COLO829 (cell line): Measurements from ENCODE around the gene ONECUT3.

Source experiments
- DNase-seq: peaks from one replicate; pipeline ENCODE4 v3.0.0; 2012; ENCODE audit warnings: low spot score

Gene ONECUT3

GRCh38 chr19:1768248-1768647 lies 14.9 kb downstream of the ONECUT3 start:
- no peak for DNase-seq

- DNase-seq = no peak
Observed at GRCh38 chr19:1768918-1769644, 15.8 kb downstream of the ONECUT3 start.

- no peak for DNase-seq
Observed at GRCh38 chr19:1769645-1769985, 16.3 kb downstream of the ONECUT3 start.

GRCh38 chr19:1770866-1771576 lies 17.7 kb downstream of the ONECUT3 start:
- DNase-seq = no peak

- DNase-seq = no peak
Observed at GRCh38 chr19:1773184-1773583, 19.9 kb downstream of the ONECUT3 start.

GRCh38 chr19:1774989-1775772 lies 21.9 kb downstream of the ONECUT3 start:
- no peak for DNase-seq

- DNase-seq = no peak
Observed at GRCh38 chr19:1775951-1776605, 22.8 kb downstream of the ONECUT3 start.

- no peak for DNase-seq
Observed at GRCh38 chr19:1776606-1777147, 23.4 kb downstream of the ONECUT3 start.

- DNase-seq = no peak
Observed at GRCh38 chr19:1777149-1777548, 23.8 kb downstream of the ONECUT3 start.

GRCh38 chr19:1779574-1779973 lies 26.3 kb downstream of the ONECUT3 start:
- DNase-seq = no peak

GRCh38 chr19:1780272-1780958 lies 27.1 kb downstream of the ONECUT3 start:
- DNase-seq = no peak

- no peak for DNase-seq
Observed at GRCh38 chr19:1782521-1782920, 29.2 kb downstream of the ONECUT3 start.

GRCh38 chr19:1783354-1783753 lies 30.0 kb downstream of the ONECUT3 start:
- no peak for DNase-seq

GRCh38 chr19:1783874-1784273 lies 30.6 kb downstream of the ONECUT3 start:
- no peak for DNase-seq

- no peak for DNase-seq
Observed at GRCh38 chr19:1785310-1785709, 32.0 kb downstream of the ONECUT3 start.

GRCh38 chr19:1786668-1787067 lies 33.4 kb downstream of the ONECUT3 start:
- no peak for DNase-seq

GRCh38 chr19:1787116-1787515 lies 33.8 kb downstream of the ONECUT3 start:
- DNase-seq = no peak

- no peak for DNase-seq
Observed at GRCh38 chr19:1789261-1790041, 36.1 kb downstream of the ONECUT3 start.

- no peak for DNase-seq
Observed at GRCh38 chr19:1790054-1790792, 36.9 kb downstream of the ONECUT3 start.

GRCh38 chr19:1791879-1792278 lies 38.6 kb downstream of the ONECUT3 start:
- no peak for DNase-seq
